HepG2 (cell line): Measurements from ENCODE around the gene ZNF581. TPM values are rescaled to one million over a fixed set of nuclear protein-coding genes. Genes with fewer than 3 reads are reported as not detected.
A peak's percentile ranks its signal among the peaks of the same experiment; 100 is the strongest.

Source experiments
- ATAC-seq: fragments of 200-7000 bp; cut with Tn5 transposase; 3 replicates; pipeline ENCODE4 v1.9.1; 2020; ENCODE audit warnings: mild to moderate bottlenecking, moderate library complexity
- BruUV-seq: library from RNA; stranded (reverse); fragments of 400-500 nt; replicated peaks from 2 replicates; lab custom pipeline; 2021; lab: Mats Ljungman, UMichigan
- CTCF ChIA-PET: fragments of 300-600 bp; formaldehyde crosslinking; extraction: SDS; loops from one replicate; lab custom pipeline; 2021; ENCODE audit warnings: low total read pairs, inconsistent platforms, low intra/inter-chr PET ratio; lab: Yijun Ruan, JAX
- POLR2A ChIA-PET: fragments of 350-600 bp; sonication (Branson Sonifier 250); formaldehyde crosslinking; loops from one replicate; lab custom pipeline; 2020; ENCODE audit warnings: antibody characterized with exemption, inconsistent platforms; lab: Yijun Ruan, JAX
- DNase-seq: peaks from one replicate; pipeline ENCODE4 v3.0.0-alpha.2; 2015; ENCODE audit warnings: low spot score
- FAIRE-seq: peaks from 3 replicates; lab custom pipeline; 2011; peaks lifted over from hg19 to GRCh38; lab: Jason Lieb, UNC
- H2AFZ ChIP-seq: one replicate; pipeline ENCODE4 v1.6.1; 2011; ENCODE audit warnings: low read length, inconsistent platforms
- H3K27ac ChIP-seq: fragments of 300-600 bp; 3 replicates; pipeline ENCODE4 v1.8.0; 2011; ENCODE audit warnings: mixed run types, mild to moderate bottlenecking, mixed read lengths, low read length, inconsistent platforms; ENCODE audit not compliant: insufficient read depth; ENCODE audit errors: extremely low read length
- H3K27me3 ChIP-seq, 2 experiments: fragments of 200-600 bp in 1 of 2; 2 replicates in 1 of 2; 3 replicates in 1 of 2; pipeline versions ENCODE4 v1.6.0 to v1.8.0; 2011; ENCODE audit warnings: low read length in 2 of 2, mild to moderate bottlenecking in 2 of 2, moderate library complexity in 2 of 2, inconsistent platforms in 1 of 2; ENCODE audit not compliant: insufficient read depth in 2 of 2, control insufficient read depth in 1 of 2
- H3K36me3 ChIP-seq, 2 experiments: fragments of 200-600 bp in 1 of 2; replicated peaks in 1 of 2; 2 replicates in 1 of 2; 3 replicates in 1 of 2; pipeline versions ENCODE4 v1.5.1 to v1.8.0; 2011; ENCODE audit warnings: low read length in 2 of 2, inconsistent platforms in 1 of 2; ENCODE audit not compliant: insufficient read depth in 2 of 2, control insufficient read depth in 1 of 2
- H3K4me1 ChIP-seq: 2 replicates; pipeline ENCODE4 v1.5.1; 2012; ENCODE audit warnings: low read length, inconsistent platforms; ENCODE audit not compliant: insufficient read depth
- H3K4me2 ChIP-seq: 2 replicates; pipeline ENCODE4 v1.6.0; 2011; ENCODE audit warnings: low read depth, low read length, inconsistent platforms
- H3K4me3 ChIP-seq, 3 experiments: fragments of 200-600 bp in 1 of 3; sonication (generic), shearing (Covaris generic) in 1 of 3; replicated peaks in 1 of 3; 2 replicates each; pipeline ENCODE4 v1.5.1; 2011 to 2016; ENCODE audit warnings: low read length in 3 of 3, inconsistent platforms in 2 of 3, low read depth in 2 of 3, mild to moderate bottlenecking in 2 of 3, control low read depth in 1 of 3, mixed read lengths in 1 of 3; ENCODE audit not compliant: insufficient read depth in 1 of 3
- H3K79me2 ChIP-seq: one replicate; pipeline ENCODE4 v1.6.1; 2011; ENCODE audit warnings: low read length, inconsistent platforms; ENCODE audit not compliant: insufficient read depth
- H3K9ac ChIP-seq: 2 replicates; pipeline ENCODE4 v1.6.0; 2011; ENCODE audit warnings: mild to moderate bottlenecking, low read depth, low read length, inconsistent platforms; ENCODE audit not compliant: insufficient read depth
- H3K9me3 ChIP-seq: 2 replicates; pipeline ENCODE4 v1.5.1; 2012; ENCODE audit warnings: mild to moderate bottlenecking, low read length
- H4K20me1 ChIP-seq: 2 replicates; pipeline ENCODE4 v1.6.0; 2011; ENCODE audit warnings: inconsistent platforms, mild to moderate bottlenecking, low read length, moderate library complexity; ENCODE audit not compliant: insufficient read depth
- ARID2 ChIP-seq: sonication (generic); formaldehyde crosslinking; IDR thresholded peaks from 2 replicates; pipeline ENCODE4 v1.8.1; 2022; ENCODE audit warnings: mild to moderate bottlenecking, missing genetic modification reagents, borderline replicate concordance
- ARNT ChIP-seq: fragments of 450-650 bp; IDR thresholded peaks from 2 replicates; pipeline ENCODE4 v1.6.1; 2017
- CEBPG ChIP-seq: IDR thresholded peaks from 2 replicates; pipeline ENCODE4 v1.6.1; 2016
- ERF ChIP-seq: IDR thresholded peaks from 2 replicates; pipeline ENCODE4 v1.6.1; 2018; ENCODE audit warnings: missing biosample characterization, missing genetic modification reagents
- MIER3 ChIP-seq: IDR thresholded peaks from 2 replicates; pipeline ENCODE4 v1.6.1; 2016; ENCODE audit warnings: missing compliant biosample characterization, borderline replicate concordance
- SCMH1 ChIP-seq: sonication (generic); formaldehyde crosslinking; IDR thresholded peaks from 2 replicates; pipeline ENCODE4 v1.9.0; 2021; ENCODE audit warnings: missing genetic modification reagents, mild to moderate bottlenecking, borderline replicate concordance
- TEAD2 ChIP-seq: sonication (generic); formaldehyde crosslinking; IDR thresholded peaks from 2 replicates; pipeline ENCODE4 v1.9.0; 2021; ENCODE audit warnings: missing genetic modification reagents
- YY1 ChIP-seq: IDR thresholded peaks from 2 replicates; pipeline ENCODE4 v1.6.1; 2011; ENCODE audit warnings: low read length, low read depth, moderate library complexity, mild to moderate bottlenecking; ENCODE audit not compliant: insufficient read depth, insufficient replicate concordance
- ZMYM2 ChIP-seq: sonication (generic); formaldehyde crosslinking; IDR thresholded peaks from 2 replicates; pipeline ENCODE4 v1.8.0; 2022; ENCODE audit warnings: mild to moderate bottlenecking, missing genetic modification reagents
- ZNF34 ChIP-seq: sonication (generic); formaldehyde crosslinking; IDR thresholded peaks from 2 replicates; pipeline ENCODE4 v1.4.0; 2020; ENCODE audit warnings: mild to moderate bottlenecking, missing genetic modification reagents, borderline replicate concordance
- WGBS: methylation state at CpG from one replicate; pipeline ENCODE4 v1.1.6; 2017; ENCODE audit warnings: low lambda C conversion rate; 5-methylcytosine and 5-hydroxymethylcytosine counted together
- in situ Hi-C: cut with HindIII; loops from 2 replicates; pipeline ENCODE4 v1.10.0; 2017; ENCODE audit warnings: low pct_unique_long_range_greater_than_20kb; ENCODE audit not compliant: extremely low pct_ligation_motif_present
- intact Hi-C: fragments of 100-400 bp; cut with micrococcal nuclease; formaldehyde crosslinking; loops from one replicate; pipeline ENCODE4 v1.10.0; 2022; ENCODE audit not compliant: unreplicated experiment
- polyA plus RNA-seq, 8 experiments: library from polyadenylated mRNA; depleted of rRNA in 3 of 8; stranded (reverse) in 7 of 8; unstranded in 1 of 8; fragments of >200 nt; fragmentation: Illumina TruSeq in 4 of 8; extraction: Trizol in 4 of 8; gene quantifications; 2 replicates each; pipeline versions ENCODE4 v1.2.1 to v1.2.3, GENCODE V29; 2011 to 2016; ENCODE audit warnings: low read depth in 4 of 8, missing spikeins in 1 of 8, mixed read lengths in 1 of 8; ENCODE audit not compliant: insufficient read depth in 1 of 8
- total RNA-seq, 5 experiments: library from RNA; depleted of rRNA; stranded (reverse); fragments of >200 nt; fragmentation: Illumina TruSeq; extraction: Trizol; gene quantifications; 2 replicates each; pipeline ENCODE4 v1.2.3, GENCODE V29; 2016; ENCODE audit warnings: low read depth in 1 of 5
- TF ChIP-seq, protein P1 (sequence below): sonication (generic); formaldehyde crosslinking; IDR thresholded peaks from 2 replicates; pipeline ENCODE4 v1.5.1; 2020; ENCODE audit warnings: missing genetic modification reagents, mild to moderate bottlenecking, borderline replicate concordance
- TF ChIP-seq, protein P2 (sequence below): sonication (generic); formaldehyde crosslinking; IDR thresholded peaks from 2 replicates; pipeline ENCODE4 v1.8.0; 2022; ENCODE audit warnings: missing genetic modification reagents, mild to moderate bottlenecking, borderline replicate concordance
- TF ChIP-seq, protein P3 (sequence below): sonication (generic); formaldehyde crosslinking; IDR thresholded peaks from 2 replicates; pipeline ENCODE4 v1.5.1; 2020; ENCODE audit warnings: mild to moderate bottlenecking, missing genetic modification reagents, moderate library complexity
- TF ChIP-seq, protein P4 (sequence below): sonication (generic); formaldehyde crosslinking; IDR thresholded peaks from 2 replicates; pipeline ENCODE4 v1.4.0; 2020; ENCODE audit warnings: missing genetic modification reagents, borderline replicate concordance

ZNF581 gene
- total and polyA plus RNA-seq, 2 of the 13 experiments (the other 11 are each of a cell fraction or from before 2014, with no cell fraction given) = 19.6 to 49.5 TPM

DNA sequence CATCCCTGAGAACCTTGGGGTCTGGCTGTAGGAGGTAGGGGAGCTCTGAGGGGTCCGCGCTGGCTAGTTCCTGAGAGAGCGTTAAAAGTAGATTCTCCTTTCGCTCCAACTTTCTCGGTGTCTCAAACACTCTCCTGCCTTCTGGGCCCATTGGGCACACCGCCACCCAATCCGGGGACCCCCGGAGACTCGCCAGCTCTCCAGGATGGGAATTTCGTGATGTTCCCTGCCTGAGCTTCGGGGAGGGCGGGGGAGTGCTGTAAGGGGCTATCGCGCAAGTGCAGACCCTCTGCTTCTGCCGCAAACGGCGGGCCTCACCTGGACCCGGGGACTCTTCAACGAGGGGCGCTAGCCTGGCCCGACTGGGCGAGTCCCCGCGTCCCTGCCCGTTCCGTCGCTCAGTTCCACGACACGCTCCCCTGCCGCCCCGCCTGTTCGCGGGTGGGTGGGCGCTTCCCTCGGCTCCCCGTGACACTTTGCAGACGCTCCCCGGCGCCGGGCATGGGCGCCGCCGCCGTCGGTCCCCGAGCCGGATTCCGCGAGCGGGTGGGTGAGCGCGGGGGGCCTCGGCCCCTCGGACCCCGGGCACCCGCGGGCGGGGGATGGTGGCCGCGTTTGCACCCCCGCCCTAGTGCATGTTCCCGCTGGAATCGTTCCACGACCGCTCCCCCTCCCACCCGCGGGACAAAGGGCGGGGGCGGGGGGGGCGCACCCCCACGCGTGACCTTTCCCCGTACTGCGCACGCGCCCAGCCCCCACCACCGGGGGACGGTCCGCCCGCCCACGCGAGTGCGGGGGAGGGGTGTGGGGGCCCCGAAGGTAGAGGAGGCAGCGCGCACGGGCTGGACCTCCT, 4.5 kb downstream of the ZNF581 start, which contains the start of gene CCDC106:
Gene CCDC106 (plus strand): TSS at position 481 of the 853 bp plus-strand sequence. CDS start 835 bp downstream, outside the sequence.
- CTCF ChIA-PET = no interaction called here
- Histone ChIP-seq H3K36me3 (peaks cover 0 to 10% of the 10 kb centered on the region in 2 experiments; a peak in 2 of 5 replicates), H3K4me1 (peaks cover 47% of the 10 kb centered on the region), H3K79me2 (peaks cover 28% of the 10 kb centered on the region), H4K20me1 (no peaks in the 10 kb centered on the region), H2AFZ (no peak within 1 kb of the TSS), H3K9ac (peak within 1 kb of the TSS; percentile 86), H3K4me2 (peak within 1 kb of the TSS; percentile 82), H3K4me3 (peak within 1 kb of the TSS; percentile 78 to 96 (median 96)), H3K27ac (peak within 1 kb of the TSS; percentile 76), H3K9me3 (no peaks in the 10 kb centered on the region), H3K27me3 (no peaks in the 10 kb centered on the region; a peak in 1 of 5 replicates)
- intact Hi-C loops (no loop called here), in situ Hi-C loops (no loop called here)
- ATAC-seq = peak; percentile 52
- POLR2A ChIA-PET = interaction anchor here (0.7 to 1.1 kb wide), 5 partner anchors 9 to 186 kb away, joined by 3 to 5 read pairs (median 4); partner anchors contain the start of gene ZNF628
- peak; percentile 18 for FAIRE-seq
- 25% methylated on average over 5 of the region's 87 CpGs for WGBS
- DNase-seq = peak; percentile 55
- BruUV-seq = no TSS peak
- TF ChIP-seq, protein P1, sequence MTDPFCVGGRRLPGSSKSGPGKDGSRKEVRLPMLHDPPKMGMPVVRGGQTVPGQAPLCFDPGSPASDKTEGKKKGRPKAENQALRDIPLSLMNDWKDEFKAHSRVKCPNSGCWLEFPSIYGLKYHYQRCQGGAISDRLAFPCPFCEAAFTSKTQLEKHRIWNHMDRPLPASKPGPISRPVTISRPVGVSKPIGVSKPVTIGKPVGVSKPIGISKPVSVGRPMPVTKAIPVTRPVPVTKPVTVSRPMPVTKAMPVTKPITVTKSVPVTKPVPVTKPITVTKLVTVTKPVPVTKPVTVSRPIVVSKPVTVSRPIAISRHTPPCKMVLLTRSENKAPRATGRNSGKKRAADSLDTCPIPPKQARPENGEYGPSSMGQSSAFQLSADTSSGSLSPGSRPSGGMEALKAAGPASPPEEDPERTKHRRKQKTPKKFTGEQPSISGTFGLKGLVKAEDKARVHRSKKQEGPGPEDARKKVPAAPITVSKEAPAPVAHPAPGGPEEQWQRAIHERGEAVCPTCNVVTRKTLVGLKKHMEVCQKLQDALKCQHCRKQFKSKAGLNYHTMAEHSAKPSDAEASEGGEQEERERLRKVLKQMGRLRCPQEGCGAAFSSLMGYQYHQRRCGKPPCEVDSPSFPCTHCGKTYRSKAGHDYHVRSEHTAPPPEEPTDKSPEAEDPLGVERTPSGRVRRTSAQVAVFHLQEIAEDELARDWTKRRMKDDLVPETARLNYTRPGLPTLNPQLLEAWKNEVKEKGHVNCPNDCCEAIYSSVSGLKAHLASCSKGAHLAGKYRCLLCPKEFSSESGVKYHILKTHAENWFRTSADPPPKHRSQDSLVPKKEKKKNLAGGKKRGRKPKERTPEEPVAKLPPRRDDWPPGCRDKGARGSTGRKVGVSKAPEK = no peak
- TF ChIP-seq, protein P2, sequence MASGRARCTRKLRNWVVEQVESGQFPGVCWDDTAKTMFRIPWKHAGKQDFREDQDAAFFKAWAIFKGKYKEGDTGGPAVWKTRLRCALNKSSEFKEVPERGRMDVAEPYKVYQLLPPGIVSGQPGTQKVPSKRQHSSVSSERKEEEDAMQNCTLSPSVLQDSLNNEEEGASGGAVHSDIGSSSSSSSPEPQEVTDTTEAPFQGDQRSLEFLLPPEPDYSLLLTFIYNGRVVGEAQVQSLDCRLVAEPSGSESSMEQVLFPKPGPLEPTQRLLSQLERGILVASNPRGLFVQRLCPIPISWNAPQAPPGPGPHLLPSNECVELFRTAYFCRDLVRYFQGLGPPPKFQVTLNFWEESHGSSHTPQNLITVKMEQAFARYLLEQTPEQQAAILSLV = no peak
- TF ChIP-seq CEBPG (CRISPR knock-in tag) (no peak), ZMYM2 (CRISPR knock-in tag) (no peak), SCMH1 (no peak), ARNT (no peak), ARID2 (no peak), MIER3 (0 out of 2 replicates have a peak, but pooled peaks have one; percentile 34), ERF (CRISPR knock-in tag) (0 out of 2 replicates have a peak, but pooled peaks have one; percentile 52), YY1 (peak; percentile 84), ZNF34 (no peak), TEAD2 (CRISPR knock-in tag) (no peak)
- TF ChIP-seq, protein P3, sequence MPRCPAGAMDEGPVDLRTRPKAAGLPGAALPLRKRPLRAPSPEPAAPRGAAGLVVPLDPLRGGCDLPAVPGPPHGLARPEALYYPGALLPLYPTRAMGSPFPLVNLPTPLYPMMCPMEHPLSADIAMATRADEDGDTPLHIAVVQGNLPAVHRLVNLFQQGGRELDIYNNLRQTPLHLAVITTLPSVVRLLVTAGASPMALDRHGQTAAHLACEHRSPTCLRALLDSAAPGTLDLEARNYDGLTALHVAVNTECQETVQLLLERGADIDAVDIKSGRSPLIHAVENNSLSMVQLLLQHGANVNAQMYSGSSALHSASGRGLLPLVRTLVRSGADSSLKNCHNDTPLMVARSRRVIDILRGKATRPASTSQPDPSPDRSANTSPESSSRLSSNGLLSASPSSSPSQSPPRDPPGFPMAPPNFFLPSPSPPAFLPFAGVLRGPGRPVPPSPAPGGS (CRISPR knock-in tag) = no peak
- TF ChIP-seq, protein P4, sequence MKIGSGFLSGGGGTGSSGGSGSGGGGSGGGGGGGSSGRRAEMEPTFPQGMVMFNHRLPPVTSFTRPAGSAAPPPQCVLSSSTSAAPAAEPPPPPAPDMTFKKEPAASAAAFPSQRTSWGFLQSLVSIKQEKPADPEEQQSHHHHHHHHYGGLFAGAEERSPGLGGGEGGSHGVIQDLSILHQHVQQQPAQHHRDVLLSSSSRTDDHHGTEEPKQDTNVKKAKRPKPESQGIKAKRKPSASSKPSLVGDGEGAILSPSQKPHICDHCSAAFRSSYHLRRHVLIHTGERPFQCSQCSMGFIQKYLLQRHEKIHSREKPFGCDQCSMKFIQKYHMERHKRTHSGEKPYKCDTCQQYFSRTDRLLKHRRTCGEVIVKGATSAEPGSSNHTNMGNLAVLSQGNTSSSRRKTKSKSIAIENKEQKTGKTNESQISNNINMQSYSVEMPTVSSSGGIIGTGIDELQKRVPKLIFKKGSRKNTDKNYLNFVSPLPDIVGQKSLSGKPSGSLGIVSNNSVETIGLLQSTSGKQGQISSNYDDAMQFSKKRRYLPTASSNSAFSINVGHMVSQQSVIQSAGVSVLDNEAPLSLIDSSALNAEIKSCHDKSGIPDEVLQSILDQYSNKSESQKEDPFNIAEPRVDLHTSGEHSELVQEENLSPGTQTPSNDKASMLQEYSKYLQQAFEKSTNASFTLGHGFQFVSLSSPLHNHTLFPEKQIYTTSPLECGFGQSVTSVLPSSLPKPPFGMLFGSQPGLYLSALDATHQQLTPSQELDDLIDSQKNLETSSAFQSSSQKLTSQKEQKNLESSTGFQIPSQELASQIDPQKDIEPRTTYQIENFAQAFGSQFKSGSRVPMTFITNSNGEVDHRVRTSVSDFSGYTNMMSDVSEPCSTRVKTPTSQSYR (CRISPR knock-in tag) = peak; percentile 74; the same call in 1 of the 2 replicates
